GM23338 (cell line): ENCODE results near the gene ZBTB48.
"Not testable (repeated sequence)": the region's sequence is repeated elsewhere in the genome, so short reads cannot be mapped to it uniquely, and the experiment has no call there.

Experiments used
- CREB1 ChIP-seq: fragments of 250-450 bp; sonication (Bioruptor Pico); IDR thresholded peaks from 2 replicates; pipeline ENCODE4 v1.5.0; 2020; ENCODE audit warnings: low read depth, mild to moderate bottlenecking, moderate library complexity
- EZH2 ChIP-seq: fragments of 200-600 bp; sonication (generic); IDR thresholded peaks from one replicate; pipeline ENCODE4 v1.8.0; 2017; ENCODE audit warnings: antibody characterized with exemption, mild to moderate bottlenecking, low read depth; ENCODE audit not compliant: unreplicated experiment
- EZH2phosphoT487 ChIP-seq: fragments of 200-600 bp; sonication (generic); IDR thresholded peaks from one replicate; pipeline ENCODE4 v1.8.1; 2018; ENCODE audit warnings: antibody characterized with exemption; ENCODE audit not compliant: unreplicated experiment
- JUNB ChIP-seq: IDR thresholded peaks from one replicate; pipeline ENCODE4 v1.6.1; 2016; ENCODE audit warnings: antibody characterized with exemption; ENCODE audit not compliant: unreplicated experiment
- NANOG ChIP-seq: IDR thresholded peaks from 2 replicates; pipeline ENCODE4 v1.6.1; 2016; ENCODE audit warnings: antibody characterized with exemption, borderline replicate concordance
- POLR2AphosphoS5 ChIP-seq: IDR thresholded peaks from 2 replicates; pipeline ENCODE4 v1.6.1; 2016; ENCODE audit warnings: antibody characterized with exemption, low read depth
- REST ChIP-seq: IDR thresholded peaks from one replicate; pipeline ENCODE4 v1.6.1; 2018; ENCODE audit warnings: antibody characterized with exemption; ENCODE audit not compliant: unreplicated experiment
- STAT1 ChIP-seq: IDR thresholded peaks from one replicate; pipeline ENCODE4 v1.6.1; 2016; ENCODE audit warnings: antibody characterized with exemption; ENCODE audit not compliant: unreplicated experiment
- ZNF114 ChIP-seq: fragments of 250-450 bp; sonication (Bioruptor Pico); IDR thresholded peaks from 2 replicates; pipeline ENCODE4 v1.5.0; 2020; ENCODE audit warnings: mild to moderate bottlenecking, moderate library complexity
- ZNF331 ChIP-seq: fragments of 250-450 bp; sonication (Bioruptor Pico); IDR thresholded peaks from 2 replicates; pipeline ENCODE4 v1.5.0; 2020; ENCODE audit warnings: low read depth, mild to moderate bottlenecking, moderate library complexity
- TF ChIP-seq, protein P1 (sequence below), 2 experiments: fragments of 200-600 bp in 1 of 2; sonication (generic) in 1 of 2; conservative IDR thresholded peaks; 2 replicates each; pipeline versions ENCODE4 v1.5.1 to v1.6.1; 2016 to 2017; ENCODE audit warnings: antibody characterized with exemption in 2 of 2, low read depth in 2 of 2, mild to moderate bottlenecking in 2 of 2, moderate library complexity in 1 of 2
- TF ChIP-seq, protein P2 (sequence below): fragments of 250-450 bp; sonication (Bioruptor Pico); IDR thresholded peaks from 2 replicates; pipeline ENCODE4 v1.5.0; 2020; ENCODE audit warnings: mild to moderate bottlenecking, moderate library complexity

DNA sequence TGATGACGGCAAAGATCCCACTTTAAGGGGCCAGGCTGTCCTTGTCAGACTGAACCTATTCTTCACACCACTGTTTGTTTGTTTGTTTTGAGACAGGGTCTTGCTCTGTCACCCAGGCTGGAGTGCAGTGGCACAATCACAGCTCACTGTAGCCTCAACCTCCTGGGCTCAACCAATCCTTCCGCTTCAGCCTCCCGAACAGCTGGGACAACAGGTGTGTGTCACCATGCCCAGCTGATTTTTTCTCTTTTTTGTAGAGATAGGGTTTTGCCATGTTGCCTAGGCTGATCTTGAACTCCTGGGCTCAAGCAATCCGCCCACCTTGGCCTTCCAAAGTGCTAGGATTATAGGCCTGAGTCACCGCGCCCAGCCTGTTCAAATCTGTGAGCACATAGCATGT is 57.0 kb downstream of the ZBTB48 start:
- TF ChIP-seq, protein P1, sequence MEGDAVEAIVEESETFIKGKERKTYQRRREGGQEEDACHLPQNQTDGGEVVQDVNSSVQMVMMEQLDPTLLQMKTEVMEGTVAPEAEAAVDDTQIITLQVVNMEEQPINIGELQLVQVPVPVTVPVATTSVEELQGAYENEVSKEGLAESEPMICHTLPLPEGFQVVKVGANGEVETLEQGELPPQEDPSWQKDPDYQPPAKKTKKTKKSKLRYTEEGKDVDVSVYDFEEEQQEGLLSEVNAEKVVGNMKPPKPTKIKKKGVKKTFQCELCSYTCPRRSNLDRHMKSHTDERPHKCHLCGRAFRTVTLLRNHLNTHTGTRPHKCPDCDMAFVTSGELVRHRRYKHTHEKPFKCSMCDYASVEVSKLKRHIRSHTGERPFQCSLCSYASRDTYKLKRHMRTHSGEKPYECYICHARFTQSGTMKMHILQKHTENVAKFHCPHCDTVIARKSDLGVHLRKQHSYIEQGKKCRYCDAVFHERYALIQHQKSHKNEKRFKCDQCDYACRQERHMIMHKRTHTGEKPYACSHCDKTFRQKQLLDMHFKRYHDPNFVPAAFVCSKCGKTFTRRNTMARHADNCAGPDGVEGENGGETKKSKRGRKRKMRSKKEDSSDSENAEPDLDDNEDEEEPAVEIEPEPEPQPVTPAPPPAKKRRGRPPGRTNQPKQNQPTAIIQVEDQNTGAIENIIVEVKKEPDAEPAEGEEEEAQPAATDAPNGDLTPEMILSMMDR (conservative IDR thresholded peaks at IDR 0.05; ENCODE audit: low read depth in 2 of 2): not testable (repeated sequence)
- TF ChIP-seq REST; ZNF331; POLR2AphosphoS5; EZH2; CREB1 (CRISPR knock-in tag); JUNB; EZH2phosphoT487; STAT1; ZNF114 (CRISPR knock-in tag); NANOG: not testable (repeated sequence)
- TF ChIP-seq, protein P2, sequence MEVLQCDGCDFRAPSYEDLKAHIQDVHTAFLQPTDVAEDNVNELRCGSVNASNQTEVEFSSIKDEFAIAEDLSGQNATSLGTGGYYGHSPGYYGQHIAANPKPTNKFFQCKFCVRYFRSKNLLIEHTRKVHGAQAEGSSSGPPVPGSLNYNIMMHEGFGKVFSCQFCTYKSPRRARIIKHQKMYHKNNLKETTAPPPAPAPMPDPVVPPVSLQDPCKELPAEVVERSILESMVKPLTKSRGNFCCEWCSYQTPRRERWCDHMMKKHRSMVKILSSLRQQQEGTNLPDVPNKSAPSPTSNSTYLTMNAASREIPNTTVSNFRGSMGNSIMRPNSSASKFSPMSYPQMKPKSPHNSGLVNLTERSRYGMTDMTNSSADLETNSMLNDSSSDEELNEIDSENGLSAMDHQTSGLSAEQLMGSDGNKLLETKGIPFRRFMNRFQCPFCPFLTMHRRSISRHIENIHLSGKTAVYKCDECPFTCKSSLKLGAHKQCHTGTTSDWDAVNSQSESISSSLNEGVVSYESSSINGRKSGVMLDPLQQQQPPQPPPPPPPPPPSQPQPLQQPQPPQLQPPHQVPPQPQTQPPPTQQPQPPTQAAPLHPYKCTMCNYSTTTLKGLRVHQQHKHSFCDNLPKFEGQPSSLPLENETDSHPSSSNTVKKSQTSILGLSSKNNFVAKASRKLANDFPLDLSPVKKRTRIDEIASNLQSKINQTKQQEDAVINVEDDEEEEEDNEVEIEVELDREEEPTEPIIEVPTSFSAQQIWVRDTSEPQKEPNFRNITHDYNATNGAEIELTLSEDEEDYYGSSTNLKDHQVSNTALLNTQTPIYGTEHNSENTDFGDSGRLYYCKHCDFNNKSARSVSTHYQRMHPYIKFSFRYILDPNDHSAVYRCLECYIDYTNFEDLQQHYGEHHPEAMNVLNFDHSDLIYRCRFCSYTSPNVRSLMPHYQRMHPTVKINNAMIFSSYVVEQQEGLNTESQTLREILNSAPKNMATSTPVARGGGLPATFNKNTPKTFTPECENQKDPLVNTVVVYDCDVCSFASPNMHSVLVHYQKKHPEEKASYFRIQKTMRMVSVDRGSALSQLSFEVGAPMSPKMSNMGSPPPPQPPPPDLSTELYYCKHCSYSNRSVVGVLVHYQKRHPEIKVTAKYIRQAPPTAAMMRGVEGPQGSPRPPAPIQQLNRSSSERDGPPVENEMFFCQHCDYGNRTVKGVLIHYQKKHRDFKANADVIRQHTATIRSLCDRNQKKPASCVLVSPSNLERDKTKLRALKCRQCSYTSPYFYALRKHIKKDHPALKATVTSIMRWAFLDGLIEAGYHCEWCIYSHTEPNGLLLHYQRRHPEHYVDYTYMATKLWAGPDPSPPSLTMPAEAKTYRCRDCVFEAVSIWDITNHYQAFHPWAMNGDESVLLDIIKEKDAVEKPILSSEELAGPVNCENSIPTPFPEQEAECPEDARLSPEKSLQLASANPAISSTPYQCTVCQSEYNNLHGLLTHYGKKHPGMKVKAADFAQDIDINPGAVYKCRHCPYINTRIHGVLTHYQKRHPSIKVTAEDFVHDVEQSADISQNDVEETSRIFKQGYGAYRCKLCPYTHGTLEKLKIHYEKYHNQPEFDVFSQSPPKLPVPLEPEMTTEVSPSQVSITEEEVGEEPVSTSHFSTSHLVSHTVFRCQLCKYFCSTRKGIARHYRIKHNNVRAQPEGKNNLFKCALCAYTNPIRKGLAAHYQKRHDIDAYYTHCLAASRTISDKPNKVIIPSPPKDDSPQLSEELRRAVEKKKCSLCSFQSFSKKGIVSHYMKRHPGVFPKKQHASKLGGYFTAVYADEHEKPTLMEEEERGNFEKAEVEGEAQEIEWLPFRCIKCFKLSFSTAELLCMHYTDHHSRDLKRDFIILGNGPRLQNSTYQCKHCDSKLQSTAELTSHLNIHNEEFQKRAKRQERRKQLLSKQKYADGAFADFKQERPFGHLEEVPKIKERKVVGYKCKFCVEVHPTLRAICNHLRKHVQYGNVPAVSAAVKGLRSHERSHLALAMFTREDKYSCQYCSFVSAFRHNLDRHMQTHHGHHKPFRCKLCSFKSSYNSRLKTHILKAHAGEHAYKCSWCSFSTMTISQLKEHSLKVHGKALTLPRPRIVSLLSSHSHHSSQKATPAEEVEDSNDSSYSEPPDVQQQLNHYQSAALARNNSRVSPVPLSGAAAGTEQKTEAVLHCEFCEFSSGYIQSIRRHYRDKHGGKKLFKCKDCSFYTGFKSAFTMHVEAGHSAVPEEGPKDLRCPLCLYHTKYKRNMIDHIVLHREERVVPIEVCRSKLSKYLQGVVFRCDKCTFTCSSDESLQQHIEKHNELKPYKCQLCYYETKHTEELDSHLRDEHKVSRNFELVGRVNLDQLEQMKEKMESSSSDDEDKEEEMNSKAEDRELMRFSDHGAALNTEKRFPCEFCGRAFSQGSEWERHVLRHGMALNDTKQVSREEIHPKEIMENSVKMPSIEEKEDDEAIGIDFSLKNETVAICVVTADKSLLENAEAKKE (CRISPR knock-in tag): not testable (repeated sequence)
